CD4-positive, alpha-beta T cell treated with Interleukin-4 for 4 hours (primary cell): Measurements from ENCODE around the gene ANKS1B.
"Not testable (repeated sequence)": the region's sequence is repeated elsewhere in the genome, so short reads cannot be mapped to it uniquely, and the experiment has no call there.

Source experiments
- DNase-seq: peaks from one replicate; pipeline ENCODE4 v3.0.0-alpha.2; 2020

ANKS1B gene

DNA sequence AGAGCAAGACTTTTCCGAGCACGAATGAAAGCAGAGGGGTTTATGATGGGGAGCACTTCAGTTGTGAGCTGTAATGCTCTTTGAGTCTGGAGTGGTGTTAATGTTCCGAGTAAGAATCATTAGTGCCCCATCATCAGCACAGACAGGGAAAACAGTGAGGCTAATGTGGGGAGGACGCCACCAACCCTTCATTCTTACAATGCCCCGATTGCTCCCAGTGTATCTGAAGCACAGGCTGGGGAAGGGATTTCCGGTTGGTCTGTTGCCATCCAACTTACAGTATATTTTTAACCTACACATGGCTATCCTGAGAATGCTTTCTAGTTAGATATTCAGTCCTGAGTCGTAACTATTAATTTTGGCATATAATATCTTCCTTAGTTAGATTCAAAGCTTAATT is 1198.1 kb downstream of the ANKS1B start:
- DNase-seq: no peak

DNA sequence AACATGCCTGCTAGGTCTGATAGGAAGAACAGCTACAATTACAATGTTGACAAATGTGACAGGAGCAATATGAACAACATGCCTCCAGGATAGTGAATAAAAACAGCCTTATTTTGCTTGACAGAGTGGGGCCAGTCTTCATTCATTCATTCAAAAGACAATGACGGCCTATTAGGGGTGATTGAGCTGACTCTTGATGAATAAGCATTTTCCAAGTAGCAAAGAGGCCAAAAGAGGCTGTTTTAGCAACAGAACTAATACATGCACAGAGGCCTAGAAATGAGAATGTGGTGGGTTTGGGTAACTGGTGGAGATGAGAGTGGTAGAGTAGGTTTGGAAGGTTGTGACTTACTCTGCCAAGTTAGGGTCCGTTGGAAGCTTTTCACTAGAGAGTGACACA is 1201.3 kb downstream of the ANKS1B start:
- DNase-seq: no peak

DNA sequence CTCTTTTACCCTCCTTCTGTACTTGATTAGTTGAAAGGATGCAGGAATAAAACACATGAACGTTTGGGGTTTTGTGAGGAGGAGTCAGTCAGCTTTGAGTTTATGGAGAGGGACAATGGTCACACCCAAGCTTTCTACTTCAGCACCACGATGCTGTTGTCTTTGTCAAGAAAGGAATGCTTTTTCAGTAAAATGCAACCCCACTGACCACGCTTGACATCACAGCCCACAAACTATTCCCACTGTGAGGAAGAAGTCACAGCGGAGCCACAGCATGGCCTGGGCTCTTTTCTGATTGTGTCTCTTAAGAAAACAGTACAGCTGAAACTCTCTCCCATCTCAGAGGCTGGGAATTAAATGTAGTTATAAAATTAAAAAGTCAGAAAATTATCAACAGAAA is 1204.5 kb downstream of the ANKS1B start:
- DNase-seq: no peak

DNA sequence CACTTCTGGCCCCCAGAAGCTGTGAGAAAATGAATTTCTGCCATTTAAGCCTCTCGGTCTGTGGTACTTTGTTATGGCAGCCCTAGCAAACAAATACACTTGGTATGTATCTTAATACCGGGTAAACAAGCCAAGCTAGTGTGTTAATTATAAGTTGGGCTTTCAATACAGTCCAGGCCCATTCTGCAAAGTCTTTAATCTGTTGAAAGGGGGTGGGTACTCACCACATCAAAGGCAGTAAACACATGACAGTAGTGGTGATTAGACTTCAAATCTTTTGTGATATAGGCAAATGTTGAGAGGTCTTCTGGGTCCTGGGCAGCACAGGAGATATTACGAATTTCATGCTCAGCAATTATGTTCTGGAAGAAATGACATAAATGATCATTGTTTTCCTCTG is 1211.9 kb downstream of the ANKS1B start:
- no peak for DNase-seq

DNA sequence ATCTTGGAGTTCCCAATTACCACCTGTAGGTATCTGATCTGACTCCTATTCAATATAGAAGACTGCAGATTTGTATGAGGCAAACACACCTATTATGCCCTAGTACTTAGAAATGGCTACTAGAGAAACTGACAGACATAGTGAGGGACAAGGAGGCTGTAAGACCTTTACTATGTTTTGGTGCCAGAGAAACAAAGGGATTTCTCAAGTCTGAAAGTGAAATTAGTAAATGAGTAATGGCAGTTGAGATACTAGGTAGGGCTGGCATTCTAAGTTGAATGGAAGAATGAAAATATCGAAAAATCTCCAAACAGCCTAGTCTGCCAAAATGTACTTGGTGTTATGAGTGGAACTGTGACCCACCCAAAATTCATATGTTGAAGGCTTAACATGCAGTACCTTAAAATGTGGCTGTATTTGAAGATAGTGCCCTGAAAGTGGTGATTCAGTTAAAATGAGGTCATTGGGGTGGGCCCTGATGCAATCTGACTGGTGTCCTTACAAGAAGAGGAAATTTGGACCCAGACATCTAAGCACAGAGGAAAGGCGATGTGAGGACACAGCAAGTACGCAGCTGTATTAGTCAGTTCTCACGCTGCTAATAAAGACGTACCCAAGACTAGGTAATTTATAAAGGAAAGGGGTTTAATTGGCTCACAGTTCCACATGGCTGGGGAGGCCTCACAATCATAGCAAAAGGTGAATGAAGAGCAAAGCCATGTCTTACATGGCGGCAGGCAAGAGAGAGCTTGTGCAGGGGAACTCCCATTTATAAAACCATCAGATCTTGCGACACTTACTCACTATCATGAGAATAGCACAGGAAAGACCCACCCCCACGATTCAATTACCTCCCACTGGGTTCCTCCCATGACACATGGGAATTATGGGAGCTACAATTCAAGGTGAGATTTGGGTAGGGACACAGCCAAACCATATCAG is 1212.7 kb downstream of the ANKS1B start:
- DNase-seq: no peak

DNA sequence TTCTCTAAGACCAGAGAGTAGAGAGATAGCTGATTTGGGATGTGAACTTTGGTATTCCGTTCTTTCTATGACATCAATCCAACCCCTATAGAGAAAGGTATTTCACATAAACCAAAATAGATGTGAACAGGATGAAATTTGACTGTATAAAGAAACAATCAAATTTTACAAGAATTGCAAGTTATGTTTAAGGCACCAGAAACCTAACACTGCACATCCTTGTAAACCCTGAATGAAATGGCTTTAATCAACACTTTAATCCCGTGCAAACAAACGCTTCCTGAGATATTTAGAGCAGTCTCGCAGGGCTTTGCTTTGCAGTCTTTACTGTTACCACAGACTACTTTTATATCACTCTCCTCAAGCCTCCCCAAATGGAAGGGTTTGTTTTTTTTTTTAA is 1214.5 kb downstream of the ANKS1B start:
- DNase-seq: no peak

DNA sequence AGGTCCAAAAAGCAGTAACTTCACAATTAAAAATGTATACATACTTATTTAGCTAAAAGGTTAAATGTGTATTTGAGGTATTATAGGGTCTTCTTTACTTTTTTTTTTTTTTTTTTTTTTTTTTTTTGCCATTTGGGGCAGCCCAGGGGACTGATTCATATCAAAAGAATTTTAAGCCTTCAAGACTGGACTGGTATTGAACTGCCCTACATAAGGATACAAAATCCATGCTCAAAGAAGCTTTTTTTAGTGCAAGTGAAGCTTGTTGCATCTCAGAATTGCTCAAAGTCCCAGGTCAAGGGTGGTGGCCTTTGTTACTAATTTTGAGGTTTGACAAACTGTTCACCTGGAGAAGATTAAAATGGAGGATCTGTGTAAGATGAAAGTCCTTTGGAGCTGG is 1215.7 kb downstream of the ANKS1B start:
- no peak for DNase-seq

DNA sequence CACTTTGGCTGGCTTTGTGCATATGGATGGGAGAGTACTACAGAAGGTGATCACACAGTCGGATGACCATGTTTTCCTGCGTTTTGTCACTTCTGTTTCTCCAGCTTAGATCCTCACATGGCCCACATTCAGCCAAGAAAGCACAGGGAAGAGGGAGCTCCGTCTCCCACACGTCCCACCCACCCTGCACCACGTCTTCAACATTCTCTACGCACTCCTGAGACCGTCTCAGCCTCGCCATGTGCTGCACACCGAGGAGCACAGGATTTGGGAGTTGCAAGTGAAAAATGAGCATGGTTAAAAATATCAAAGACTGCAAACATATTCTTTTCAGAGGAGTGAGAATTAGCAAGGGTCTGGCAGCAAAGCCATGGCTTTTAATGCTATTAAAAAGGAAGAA is 1217.5 kb downstream of the ANKS1B start:
- DNase-seq: no peak

DNA sequence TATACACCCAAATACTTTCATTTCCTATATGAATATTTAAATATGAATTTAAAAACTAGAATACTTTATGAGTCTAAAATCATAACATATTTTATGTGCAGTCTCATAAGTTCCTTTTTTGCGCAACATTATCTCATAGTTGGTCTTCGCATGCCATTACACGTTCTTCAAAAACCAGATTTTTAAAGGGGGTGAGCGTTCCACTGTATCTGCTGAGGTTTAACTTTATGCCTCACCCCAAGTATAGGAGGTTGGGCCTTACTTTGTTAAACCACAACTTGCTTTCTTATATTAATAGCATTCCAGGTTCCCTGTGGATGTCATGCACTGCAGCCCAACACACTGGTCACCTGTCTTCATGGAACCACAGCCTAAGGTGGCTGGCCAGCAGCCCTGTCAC is 1221.1 kb downstream of the ANKS1B start:
- no peak for DNase-seq

DNA sequence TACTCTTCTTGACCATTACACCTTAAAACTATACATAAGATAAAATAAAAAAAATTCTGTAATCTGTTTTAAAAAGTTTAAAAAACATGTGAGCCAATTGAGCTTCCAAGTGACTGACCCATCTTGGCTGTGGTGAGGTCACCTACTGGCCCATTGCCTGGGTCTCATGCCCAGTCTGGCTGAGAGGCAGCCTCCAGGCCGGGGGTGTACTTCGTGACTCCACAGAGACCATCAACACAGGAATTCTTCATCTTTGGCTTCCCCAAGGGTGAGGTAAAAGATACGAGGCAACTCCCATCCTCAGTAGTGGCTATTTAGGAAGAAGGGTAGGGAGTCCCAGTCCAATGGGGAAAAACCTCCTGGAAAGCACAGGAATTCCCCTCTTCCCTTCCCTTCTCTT is 1226.4 kb downstream of the ANKS1B start:
- DNase-seq: no peak

DNA sequence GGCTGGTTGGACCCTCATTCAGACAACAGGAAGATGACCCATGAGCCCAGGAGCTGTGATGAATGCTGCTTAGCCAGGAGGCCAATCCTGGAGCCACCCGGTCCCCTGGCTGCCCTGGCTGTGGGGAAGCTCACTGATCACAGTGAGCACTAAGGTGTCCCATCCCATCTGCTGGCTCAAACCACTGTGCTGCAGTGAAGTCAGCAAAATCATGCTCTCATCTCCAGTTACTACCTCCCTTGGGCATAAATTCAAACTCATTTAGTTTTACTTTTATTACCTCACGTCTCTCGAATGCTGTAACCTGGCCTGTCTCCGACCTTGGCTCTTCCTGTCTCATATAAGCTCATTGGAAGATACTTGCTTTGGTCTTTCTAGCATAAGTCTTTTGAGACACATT is 1227.3 kb downstream of the ANKS1B start:
- no peak for DNase-seq

DNA sequence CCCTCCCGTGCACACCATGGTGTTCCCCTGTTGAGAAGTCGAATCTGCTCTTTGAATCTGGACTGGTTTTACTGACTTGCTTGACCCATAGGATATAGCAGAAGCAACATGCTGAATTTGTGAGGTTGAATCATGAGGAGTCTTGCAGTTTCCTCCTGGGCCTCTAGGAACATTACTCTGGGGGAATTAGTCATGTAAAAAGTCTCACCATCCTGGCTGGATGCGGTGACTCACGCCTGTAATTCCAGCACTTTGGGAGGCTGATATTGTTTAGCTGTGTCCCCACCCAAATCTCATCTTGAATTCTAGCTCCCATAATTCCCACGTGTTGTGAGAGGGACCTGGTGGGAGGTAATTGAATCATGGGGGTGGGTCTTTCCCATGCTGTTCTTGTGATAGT is 1228.9 kb downstream of the ANKS1B start:
- DNase-seq: not testable (repeated sequence)

DNA sequence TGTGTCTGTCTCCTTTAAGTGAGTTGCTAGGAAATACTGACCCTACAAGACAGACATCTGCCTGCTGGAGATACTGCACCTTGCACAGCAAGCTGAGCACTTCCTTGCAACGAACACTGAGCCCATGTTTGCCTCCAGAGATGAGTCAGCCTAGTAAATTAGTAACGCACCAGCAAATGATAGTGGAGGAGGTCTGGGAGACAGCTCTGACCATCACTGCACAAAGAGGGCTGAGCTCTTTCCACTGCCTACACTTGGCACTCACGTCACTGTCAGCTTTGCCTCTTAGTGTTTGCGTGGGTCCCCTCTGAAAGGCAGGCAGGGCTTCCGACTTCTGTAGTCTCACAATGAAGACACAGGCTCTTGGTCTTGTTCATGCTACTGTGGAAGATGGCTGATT is 1230.6 kb downstream of the ANKS1B start:
- DNase-seq: no peak

DNA sequence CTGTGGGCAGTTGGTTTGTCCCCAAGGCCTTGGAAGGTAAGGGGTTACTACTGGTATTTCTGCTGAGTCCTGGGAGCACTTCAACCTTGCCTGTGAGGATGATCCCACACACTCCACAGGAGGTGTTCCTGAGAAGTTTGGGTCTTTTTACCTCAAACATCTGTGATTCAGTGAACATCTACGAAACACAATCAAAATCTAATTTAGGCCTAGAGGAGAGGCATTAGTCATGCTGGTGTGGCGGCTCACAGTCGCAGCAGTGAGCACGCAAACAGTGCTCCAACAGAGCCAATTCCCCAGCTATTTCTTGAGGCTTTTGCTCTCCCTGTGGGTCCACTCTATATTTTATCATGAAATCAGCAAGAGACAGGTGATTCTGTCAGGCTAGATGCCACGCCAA is 1232.0 kb downstream of the ANKS1B start:
- no peak for DNase-seq

DNA sequence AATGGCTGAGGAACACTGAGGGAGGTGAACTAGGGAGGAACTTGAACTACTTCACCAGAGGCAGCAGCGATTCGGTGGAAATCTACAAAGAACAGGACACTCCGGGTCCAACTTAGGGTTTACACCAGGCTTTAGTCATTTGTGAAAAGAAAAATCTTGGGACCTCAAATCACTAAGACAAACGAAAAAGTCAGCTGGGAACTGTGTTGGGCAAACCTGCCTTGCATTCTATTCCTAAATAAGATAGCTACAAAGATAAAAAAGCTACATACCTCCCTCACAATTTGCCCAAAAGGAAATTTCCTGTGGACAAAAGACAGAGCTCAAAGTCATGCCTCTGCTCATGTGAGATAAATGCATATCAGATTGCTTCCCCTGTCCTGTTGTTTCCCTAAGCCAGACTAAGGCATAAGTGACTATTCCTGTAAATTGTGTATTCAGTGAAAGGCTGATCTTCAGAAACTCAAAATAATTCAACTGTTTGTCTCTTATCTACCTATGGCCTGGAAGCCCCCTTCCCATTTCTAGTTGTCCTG is 1233.1 kb downstream of the ANKS1B start:
- DNase-seq: no peak

DNA sequence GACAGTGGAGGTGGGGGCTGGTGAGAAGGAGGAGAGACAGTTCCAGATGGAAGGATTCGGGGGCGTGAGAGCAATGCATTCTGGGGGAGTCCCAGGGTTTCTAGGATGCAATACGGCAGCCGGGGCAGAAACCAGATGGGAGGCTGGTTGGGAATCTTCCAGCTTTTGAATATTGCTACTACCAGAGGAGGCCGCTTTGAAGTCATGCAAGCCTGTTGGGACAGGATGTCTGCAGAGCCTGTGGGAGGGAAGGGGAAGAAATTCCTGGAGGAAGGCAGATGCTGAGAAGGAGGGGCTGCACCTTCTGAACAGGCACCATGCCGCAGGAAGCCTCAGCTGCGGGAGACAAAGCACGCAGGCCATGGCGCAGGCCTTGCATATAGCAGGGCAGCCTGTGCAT is 1234.2 kb downstream of the ANKS1B start:
- no peak for DNase-seq

DNA sequence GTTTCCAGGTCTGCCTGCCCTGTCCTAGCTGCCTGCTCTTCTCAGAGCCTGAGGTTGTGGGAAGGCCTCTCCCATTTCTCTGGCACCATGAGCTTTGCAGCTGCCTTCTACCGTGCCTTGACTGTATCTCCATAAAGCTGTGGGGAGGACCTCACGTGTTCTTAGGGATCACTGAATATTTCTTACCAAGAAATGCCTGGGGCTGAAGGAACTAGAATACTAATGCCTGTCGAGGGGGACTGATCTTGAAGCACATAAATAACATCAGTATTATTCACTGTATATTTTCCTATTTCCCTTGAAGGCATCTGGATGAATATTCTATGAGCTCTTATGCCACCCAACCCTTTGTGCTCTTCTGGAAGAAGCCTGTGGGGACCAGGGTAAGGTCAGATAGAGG is 1236.3 kb downstream of the ANKS1B start:
- no peak for DNase-seq

DNA sequence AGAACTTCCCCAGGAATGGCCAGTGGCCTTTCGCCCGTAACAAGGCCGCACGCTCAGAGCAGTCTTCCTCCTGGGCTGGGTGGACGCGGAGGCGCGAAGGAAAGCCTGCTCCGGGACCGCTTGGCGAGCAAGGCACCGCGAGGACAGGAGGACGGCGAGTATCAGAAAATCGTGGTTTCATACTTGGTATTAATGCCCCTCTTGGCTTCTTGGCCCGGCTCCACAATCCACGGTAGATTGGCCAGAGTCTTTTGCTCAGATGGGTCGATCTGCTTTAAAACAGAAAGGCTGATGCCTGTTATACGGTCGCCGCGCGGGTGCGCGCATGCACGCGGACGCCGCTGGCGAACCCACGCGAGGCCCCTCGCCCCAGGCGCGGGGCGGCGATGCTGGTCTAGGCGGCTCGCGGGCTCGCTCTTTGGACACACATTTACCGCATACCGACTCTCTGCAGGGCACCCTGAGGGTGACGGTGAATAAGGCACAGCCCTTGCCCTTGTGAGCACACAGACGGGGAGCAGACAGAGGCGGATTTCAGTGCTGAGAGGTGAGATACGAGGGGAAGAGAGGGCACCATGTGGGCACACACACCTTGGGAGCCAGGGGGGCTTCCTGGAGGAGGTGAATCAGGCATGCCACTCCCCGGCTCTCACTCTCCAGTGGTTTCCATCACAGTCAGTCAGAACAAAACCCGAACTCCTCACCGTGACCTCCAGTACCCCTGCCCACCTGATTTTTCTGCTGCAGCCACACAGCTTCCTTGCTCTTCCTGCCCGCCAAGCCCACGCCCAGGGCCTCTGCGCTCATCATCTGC is 1239.0 kb downstream of the ANKS1B start:
- DNase-seq: peak; percentile 12

DNA sequence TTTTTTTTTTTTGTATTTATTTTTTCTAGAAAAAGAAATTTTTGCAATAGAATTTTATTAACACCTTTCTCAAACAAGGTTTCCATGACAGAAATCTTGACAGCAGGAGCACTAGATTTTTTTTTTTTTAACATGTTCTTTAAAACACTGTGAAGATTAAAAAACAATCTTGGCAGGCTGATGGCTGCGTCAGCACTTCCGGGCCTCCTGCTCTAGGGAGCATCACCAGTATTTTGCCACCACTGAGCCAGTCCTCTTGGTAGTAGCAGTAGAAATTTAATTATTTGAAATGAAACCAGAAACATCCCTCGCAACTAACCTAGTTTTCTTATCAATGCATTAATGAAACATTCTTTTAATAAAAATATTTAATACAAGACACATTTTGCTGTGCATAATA is 1240.1 kb downstream of the ANKS1B start:
- DNase-seq: peak; percentile 29

DNA sequence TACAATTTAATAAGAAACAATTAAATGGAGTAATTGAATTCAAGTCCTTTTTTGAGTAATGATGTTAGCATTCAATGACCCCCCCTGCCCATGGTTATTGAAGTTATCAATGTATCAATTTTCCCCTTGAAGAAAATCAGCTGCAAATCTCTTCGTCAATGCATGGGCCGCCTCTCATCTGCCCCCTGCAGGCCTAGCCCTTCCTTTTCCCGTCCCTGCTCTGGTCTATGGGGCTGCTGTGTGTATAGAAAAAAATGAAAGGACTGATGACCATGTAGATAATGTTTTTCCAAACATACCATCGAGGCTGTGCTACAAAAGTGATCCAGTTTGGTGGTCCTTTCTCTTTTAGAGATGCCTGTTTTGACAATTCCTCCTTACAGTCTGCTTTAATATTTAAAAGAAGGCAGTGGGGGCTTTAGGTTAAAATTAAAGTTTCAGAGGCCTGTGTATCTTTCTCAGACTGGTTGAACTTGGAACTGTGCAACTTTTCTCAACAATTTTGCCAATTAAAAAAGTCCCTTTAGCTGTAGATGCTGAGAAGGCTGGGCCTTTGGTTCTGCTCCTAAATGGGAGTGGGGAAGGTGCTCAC is 1241.3 kb downstream of the ANKS1B start:
- DNase-seq: peak; percentile 33

DNA sequence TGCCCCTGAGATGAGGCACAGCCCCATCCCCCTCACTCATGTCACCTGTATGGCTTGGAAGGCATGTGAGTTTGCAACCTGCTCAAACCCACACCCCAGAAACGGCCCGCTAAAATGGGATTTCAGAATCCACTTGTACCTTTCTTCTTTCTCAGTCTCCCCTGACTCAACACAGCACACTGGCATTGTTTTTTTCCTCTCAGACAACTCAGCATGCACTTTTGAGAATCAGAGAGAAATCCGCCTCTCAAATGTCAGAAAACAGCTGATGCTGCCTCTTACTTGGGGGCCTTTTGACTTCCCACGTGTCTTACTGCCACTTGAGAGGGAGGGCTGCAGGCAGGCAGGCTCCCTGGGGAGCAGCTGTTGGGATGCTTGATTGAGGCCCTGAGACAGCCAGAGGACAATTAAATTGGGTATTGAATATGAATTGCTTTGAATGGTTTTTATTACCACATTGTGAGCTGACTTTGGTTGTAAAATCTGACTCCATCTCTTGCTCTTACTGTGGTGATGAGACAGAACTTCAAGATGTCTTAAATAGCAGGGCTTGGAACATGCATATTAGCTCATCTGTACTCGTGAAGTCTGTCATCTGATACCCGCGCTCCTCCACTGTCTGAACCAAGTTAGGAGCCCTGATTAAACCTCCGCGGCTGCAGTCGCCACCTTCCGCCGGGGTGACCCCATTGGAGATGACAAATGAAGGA is 1243.0 kb downstream of the ANKS1B start:
- no peak for DNase-seq

DNA sequence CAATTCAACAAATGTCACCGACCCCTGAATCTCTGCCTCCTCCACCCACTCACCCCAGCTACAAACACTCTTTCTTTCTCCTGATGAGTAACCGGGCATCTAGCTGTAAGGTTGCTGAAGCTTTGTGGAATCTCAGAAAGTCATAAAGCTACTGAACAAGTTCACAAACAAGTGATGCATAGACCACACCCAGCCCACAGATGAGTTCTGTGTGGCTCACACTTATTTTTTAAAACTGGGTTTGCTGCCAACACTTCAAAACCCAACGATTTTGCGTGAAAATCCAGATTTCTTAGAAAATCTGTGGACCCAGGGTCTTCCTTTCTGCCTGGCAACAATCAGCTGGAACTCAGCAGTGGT is 1243.6 kb downstream of the ANKS1B start:
- no peak for DNase-seq

DNA sequence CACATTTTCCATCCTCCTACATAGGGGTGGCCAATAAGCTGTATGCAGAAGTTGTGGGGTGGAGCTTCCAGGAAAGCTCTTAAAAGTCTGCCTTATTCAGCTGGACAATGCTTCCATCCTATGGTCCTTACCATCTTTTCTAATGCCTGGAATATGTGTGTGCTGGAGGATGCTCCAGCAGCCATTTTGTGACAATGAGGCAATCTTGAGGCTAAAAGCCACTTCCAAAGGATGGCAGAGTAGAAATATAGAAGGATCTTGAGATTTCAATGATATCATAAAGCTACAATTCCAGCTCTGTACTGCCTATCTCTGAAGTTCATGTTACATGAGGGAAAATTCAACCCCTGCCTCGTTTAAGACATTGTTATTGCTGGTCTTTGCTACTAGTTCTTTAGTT is 1244.0 kb downstream of the ANKS1B start:
- DNase-seq: no peak
